Posterior vena cava (tissue), 2 donors: ENCODE results near the gene LTBR. TPM values are rescaled to one million over a fixed set of nuclear protein-coding genes. Genes with fewer than 3 reads are reported as not detected.

Source experiments
- DNase-seq: peaks from one replicate; pipeline ENCODE4 v3.0.0-alpha.2; 2020; ENCODE audit warnings: low spot score
- intact Hi-C, 2 donors: fragments of 100-400 bp; cut with DNase I; formaldehyde crosslinking; loops; one replicate each; pipeline versions ENCODE4 v1.14.1 to v1.14.2; 2022 to 2023
- total RNA-seq, 2 donors: library from RNA; stranded (reverse); fragmentation: NEBNext Ultra II Directional; extraction: Animal tissue kit (Norgen Biotek cat#: 25700); gene quantifications; one replicate each; pipeline ENCODE4 v1.2.1, GENCODE V29; 2021
- donor health status: DM: yes; HTN: yes; CAD: no.
- donor health status: DM: yes; HTN: yes; CAD: no.

Gene LTBR
- total RNA-seq, 2 donors from 2014 or later, result 86.4 to 92.5 TPM

- intact Hi-C loops, result no loop called here
- no peak for DNase-seq
These were observed 52.2 kb downstream of the LTBR start for GRCh38 chr12:6435961-6436715.

GRCh38 chr12:6437586-6437985 lies 53.6 kb downstream of the LTBR start:
- intact Hi-C loops, result no loop called here
- peak; percentile 42 for DNase-seq

GRCh38 chr12:6438345-6438744 lies 54.4 kb downstream of the LTBR start:
- intact Hi-C loops, result no loop called here
- DNase-seq, result peak; percentile 59

DNA sequence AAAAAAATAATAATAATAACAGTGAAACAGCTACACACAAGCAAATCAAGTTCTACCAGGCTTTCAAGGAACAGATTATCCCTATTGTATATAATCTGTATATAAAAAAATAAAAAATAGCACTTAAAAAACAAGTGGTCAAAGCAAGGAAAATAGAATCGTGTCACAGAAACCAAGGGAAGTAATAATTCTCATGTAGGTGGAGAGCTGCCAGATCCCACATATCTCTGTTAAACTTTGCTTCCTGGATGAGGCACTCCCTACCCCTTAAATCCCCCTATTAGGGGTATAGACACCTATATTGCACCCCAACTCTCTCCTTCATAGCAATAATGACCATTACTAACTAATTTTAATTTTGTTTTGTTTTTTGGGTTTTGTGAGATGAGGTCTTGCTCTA lies 56.4 kb downstream of the LTBR start:
- intact Hi-C loops, result no loop called here
- no peak for DNase-seq

Other genes starting within 250 kb of the LTBR start
- gene CD9, start 183.8 kb upstream of the LTBR start, total RNA-seq, result 100 to 1,000 TPM; 248 to 281 TPM
- under 1 TPM in 1 of 2 donors, not detected in 1; 0.51 TPM for gene PLEKHG6, start 73.5 kb upstream of the LTBR start, total RNA-seq
- gene TNFRSF1A, start 42.1 kb upstream of the LTBR start, total RNA-seq, result 100 to 1,000 TPM; 190 to 194 TPM
- 1 to 10 TPM; 1.9 to 3.3 TPM for gene SCNN1A, start 8.6 kb upstream of the LTBR start, total RNA-seq
- gene CD27, start 60.8 kb downstream of the LTBR start, total RNA-seq, result under 1 TPM; 0.42 to 0.43 TPM
- 10 to 100 TPM; 15.3 to 20.6 TPM for gene TAPBPL, start 67.9 kb downstream of the LTBR start, total RNA-seq
- gene VAMP1, start 86.5 kb downstream of the LTBR start, total RNA-seq, result 10 to 100 TPM in 1 of 2 donors, 1 to 10 TPM in 1; 6.2 to 11.1 TPM
- 100 to 1,000 TPM in 1 of 2 donors, 10 to 100 TPM in 1; 90.1 to 102 TPM for gene MRPL51, start 109.1 kb downstream of the LTBR start, total RNA-seq
- gene NCAPD2, start 109.9 kb downstream of the LTBR start, total RNA-seq, result 10 to 100 TPM; 14.4 to 16.3 TPM
- gene GAPDH, start 150.4 kb downstream of the LTBR start, total RNA-seq, result 1,000 to 10,000 TPM; 2,037 to 2,666 TPM
- gene IFFO1, start 171.9 kb downstream of the LTBR start, total RNA-seq, result 10 to 100 TPM; 26.4 to 33.0 TPM
- gene NOP2, start 184.1 kb downstream of the LTBR start, total RNA-seq, result 10 to 100 TPM; 18.6 to 27.1 TPM
- gene CHD4, start 223.2 kb downstream of the LTBR start, total RNA-seq, result 100 to 1,000 TPM; 160 to 169 TPM